Measurements from ENCODE around the gene ANTXR1.

- TF ChIP-seq CTCF (IDR thresholded peaks at IDR 0.05; ENCODE audit: low read depth, low read length): no peak
- TF ChIP-seq EZH2phosphoT487 (IDR thresholded peaks at IDR 0.05; ENCODE audit: low read depth): no peak
These were observed 229.7 kb downstream of the ANTXR1 start for GRCh38 chr2:69242651-69243051.
